HepG2 (cell line): ENCODE measurements around the gene SART1. TPM values are rescaled to one million over a fixed set of nuclear protein-coding genes. Genes with fewer than 3 reads are reported as not detected.
A peak's percentile ranks its signal among the peaks of the same experiment; 100 is the strongest.

ENCODE experiments used
- HMGA1 ChIP-seq: sonication (generic); formaldehyde crosslinking; conservative IDR thresholded peaks from 2 replicates; pipeline ENCODE4 v1.4.0; 2020; ENCODE audit warnings: missing genetic modification reagents
- HOXA3 ChIP-seq: sonication (generic); formaldehyde crosslinking; IDR thresholded peaks from 2 replicates; pipeline ENCODE4 v1.5.0; 2020; ENCODE audit warnings: missing genetic modification reagents
- POGZ ChIP-seq: sonication (generic); formaldehyde crosslinking; IDR thresholded peaks from 2 replicates; pipeline ENCODE4 v1.4.0; 2020; ENCODE audit warnings: mild to moderate bottlenecking, missing genetic modification reagents
- POLR2AphosphoS2 ChIP-seq: IDR thresholded peaks from 2 replicates; pipeline ENCODE4 v1.6.1; 2011; ENCODE audit warnings: low read depth, low read length, improper control_type of control experiment
- TARDBP ChIP-seq: sonication (generic); formaldehyde crosslinking; IDR thresholded peaks from 2 replicates; pipeline ENCODE4 v1.8.0; 2022; ENCODE audit warnings: mild to moderate bottlenecking, missing genetic modification reagents
- TBP ChIP-seq: sonication (generic); formaldehyde crosslinking; IDR thresholded peaks from 2 replicates; pipeline ENCODE4 v1.5.0; 2020; ENCODE audit warnings: missing genetic modification reagents
- TIGD3 ChIP-seq: sonication (generic); formaldehyde crosslinking; IDR thresholded peaks from 2 replicates; pipeline ENCODE4 v1.5.1; 2020; ENCODE audit warnings: mild to moderate bottlenecking, missing genetic modification reagents, borderline replicate concordance
- TRIM22 ChIP-seq: fragments of 450-650 bp; IDR thresholded peaks from 2 replicates; pipeline ENCODE4 v1.6.1; 2017
- ZHX2 ChIP-seq, 2 experiments: sonication (generic) in 1 of 2; formaldehyde crosslinking in 1 of 2; IDR thresholded peaks; 2 replicates each; pipeline versions ENCODE4 v1.6.1 to v1.9.0; 2014 to 2022; ENCODE audit warnings: antibody characterized with exemption in 1 of 2, borderline replicate concordance in 1 of 2, inconsistent platforms in 1 of 2, low read depth in 1 of 2, missing genetic modification reagents in 1 of 2
- ZNF280B ChIP-seq: sonication (generic); formaldehyde crosslinking; IDR thresholded peaks from 2 replicates; pipeline ENCODE4 v1.5.0; 2020; ENCODE audit warnings: missing genetic modification reagents, mild to moderate bottlenecking, borderline replicate concordance
- ZNF446 ChIP-seq: sonication (generic); formaldehyde crosslinking; IDR thresholded peaks from 2 replicates; pipeline ENCODE4 v1.5.0; 2020; ENCODE audit warnings: mild to moderate bottlenecking, missing genetic modification reagents
- ZNF484 ChIP-seq: sonication (generic); formaldehyde crosslinking; IDR thresholded peaks from 2 replicates; pipeline ENCODE4 v1.5.1; 2020; ENCODE audit warnings: mild to moderate bottlenecking, low read depth, missing genetic modification reagents, borderline replicate concordance
- ZNF558 ChIP-seq: sonication (generic); formaldehyde crosslinking; IDR thresholded peaks from 2 replicates; pipeline ENCODE4 v1.9.0; 2022; ENCODE audit warnings: mild to moderate bottlenecking, missing genetic modification reagents, borderline replicate concordance
- polyA plus RNA-seq, 8 experiments: library from polyadenylated mRNA; depleted of rRNA in 3 of 8; stranded (reverse) in 7 of 8; unstranded in 1 of 8; fragments of >200 nt; fragmentation: Illumina TruSeq in 4 of 8; extraction: Trizol in 4 of 8; gene quantifications; 2 replicates each; pipeline versions ENCODE4 v1.2.1 to v1.2.3, GENCODE V29; 2011 to 2016; ENCODE audit warnings: low read depth in 4 of 8, missing spikeins in 1 of 8, mixed read lengths in 1 of 8; ENCODE audit not compliant: insufficient read depth in 1 of 8
- total RNA-seq, 5 experiments: library from RNA; depleted of rRNA; stranded (reverse); fragments of >200 nt; fragmentation: Illumina TruSeq; extraction: Trizol; gene quantifications; 2 replicates each; pipeline ENCODE4 v1.2.3, GENCODE V29; 2016; ENCODE audit warnings: low read depth in 1 of 5

Gene SART1
- total and polyA plus RNA-seq, 2 of the 13 experiments (the other 11 are each of a cell fraction or from before 2014, with no cell fraction given): 11.3 to 22.5 TPM

- TF ChIP-seq ZHX2 (IDR thresholded peaks at IDR 0.05; ENCODE audit: low read depth) (no peak), ZHX2 (CRISPR knock-in tag; IDR thresholded peaks at IDR 0.05; ENCODE audit: borderline replicate concordance) (no peak), ZNF280B (CRISPR knock-in tag) (no peak), ZNF558 (CRISPR knock-in tag) (no peak), HOXA3 (CRISPR knock-in tag) (peak; percentile 52; the same call in 1 of the 2 replicates), POGZ (CRISPR knock-in tag) (peak; percentile 12; the same call in 1 of the 2 replicates), ZNF484 (CRISPR knock-in tag) (no peak), HMGA1 (no peak), TIGD3 (no peak), TARDBP (CRISPR knock-in tag) (no peak), TRIM22 (no peak), ZNF446 (CRISPR knock-in tag) (no peak), POLR2AphosphoS2 (no peak), TBP (CRISPR knock-in tag) (no peak)
These were observed 61.1 kb downstream of the SART1 start (continued) for GRCh38 chr11:66022401-66023185.
